NCI-H146 treated with DMSO at 0.1 percent for 48 hours (cell line): Measurements from ENCODE around the gene RAB40B.

ENCODE experiments used
- DNase-seq: peaks from one replicate; lab custom pipeline; 2025; ENCODE audit not compliant: unreplicated experiment; lab: John Stamatoyannopoulos, UW

Gene RAB40B

GRCh38 chr17:82653651-82654528 is 44.6 kb downstream of the RAB40B start:
- no peak for DNase-seq

GRCh38 chr17:82650723-82651122 is 47.8 kb downstream of the RAB40B start:
- no peak for DNase-seq

GRCh38 chr17:82649501-82650261 is 48.8 kb downstream of the RAB40B start:
- no peak for DNase-seq

- peak; percentile 2 for DNase-seq
Observed at GRCh38 chr17:82648742-82649331, 49.7 kb downstream of the RAB40B start.

GRCh38 chr17:82648165-82648668 is 50.3 kb downstream of the RAB40B start, which contains the start of gene WDR45B:
Gene WDR45B (minus strand): TSS chr17:82648444. CDS start chr17:82648340, 104 bp downstream.
- peak; percentile 77 for DNase-seq

GRCh38 chr17:82647593-82648164 is 50.8 kb downstream of the RAB40B start:
- DNase-seq: no peak

- DNase-seq: no peak
Observed at GRCh38 chr17:82645516-82645915, 53.0 kb downstream of the RAB40B start.

- no peak for DNase-seq
Observed at GRCh38 chr17:82644148-82644547, 54.4 kb downstream of the RAB40B start.

GRCh38 chr17:82642022-82642421 is 56.5 kb downstream of the RAB40B start:
- DNase-seq: no peak

GRCh38 chr17:82640036-82640435 is 58.5 kb downstream of the RAB40B start:
- DNase-seq: no peak

GRCh38 chr17:82639628-82640027 is 58.9 kb downstream of the RAB40B start:
- no peak for DNase-seq

GRCh38 chr17:82638183-82638773 is 60.2 kb downstream of the RAB40B start:
- DNase-seq: no peak

- peak; percentile 79 for DNase-seq
Observed at GRCh38 chr17:82636626-82637598, 61.6 kb downstream of the RAB40B start.

- no peak for DNase-seq
Observed at GRCh38 chr17:82633343-82633742, 65.2 kb downstream of the RAB40B start.

- DNase-seq: no peak
Observed at GRCh38 chr17:82632451-82632850, 66.0 kb downstream of the RAB40B start.

- DNase-seq: no peak
Observed at GRCh38 chr17:82631544-82631943, 67.0 kb downstream of the RAB40B start.

GRCh38 chr17:82630212-82630611 is 68.3 kb downstream of the RAB40B start:
- DNase-seq: no peak

- no peak for DNase-seq
Observed at GRCh38 chr17:82629748-82630147, 68.8 kb downstream of the RAB40B start.

- no peak for DNase-seq
Observed at GRCh38 chr17:82627405-82627804, 71.1 kb downstream of the RAB40B start.

GRCh38 chr17:82623707-82624106 is 74.8 kb downstream of the RAB40B start:
- no peak for DNase-seq
